ENCODE data around the gene MRC2.

MRC2 gene

GRCh38 chr17:62706598-62707424 lies 79.3 kb downstream of the MRC2 start:
- TF ChIP-seq CTCF (IDR thresholded peaks at IDR 0.05; ENCODE audit: low read depth, low read length, missing control alignments) = no peak
- no peaks in the 10 kb centered on the region for H3K27me3 ChIP-seq (replicated peaks)
- no peak overlapping the region for H3K27ac ChIP-seq
- in situ Hi-C loops (cut with HindIII; ENCODE audit: low pct_ligation_motif_present, low sequenced_read_pairs) = no loop called here
- no peaks in the 10 kb centered on the region for H3K36me3 ChIP-seq (replicated peaks)
- no peak for DNase-seq
- no peak overlapping the region for H3K4me3 ChIP-seq (ENCODE audit: low read depth, low read length)

GRCh38 chr17:62707425-62707739 lies 79.9 kb downstream of the MRC2 start:
- no peaks in the 10 kb centered on the region for H3K27me3 ChIP-seq (replicated peaks)
- H3K4me3 ChIP-seq (ENCODE audit: low read depth, low read length) = no peak overlapping the region
- no peak overlapping the region for H3K27ac ChIP-seq
- no peak for TF ChIP-seq CTCF (IDR thresholded peaks at IDR 0.05; ENCODE audit: low read depth, low read length, missing control alignments)
- H3K36me3 ChIP-seq (replicated peaks) = no peaks in the 10 kb centered on the region
- no peak for DNase-seq
- in situ Hi-C loops (cut with HindIII; ENCODE audit: low pct_ligation_motif_present, low sequenced_read_pairs) = no loop called here

DNA sequence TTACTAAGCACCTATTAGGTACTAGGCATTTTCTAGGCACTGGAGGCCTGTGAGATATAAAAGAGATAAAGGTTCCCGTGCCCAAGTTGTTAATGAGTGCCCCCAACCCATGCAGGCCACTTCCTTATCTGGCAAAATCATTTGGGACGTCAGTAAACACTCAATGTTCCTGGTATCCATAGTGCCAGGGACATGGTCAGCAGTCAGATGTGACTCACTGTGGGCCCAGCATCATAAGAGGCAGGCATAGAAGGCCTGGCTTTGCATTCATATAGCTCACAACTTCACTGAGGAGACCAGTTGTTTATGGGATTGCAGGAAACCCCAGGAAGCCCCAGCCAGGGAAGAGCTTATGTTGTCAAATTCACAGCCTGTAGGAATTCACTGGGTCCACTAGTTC lies 81.1 kb downstream of the MRC2 start:
- no peak for TF ChIP-seq CTCF (IDR thresholded peaks at IDR 0.05; ENCODE audit: low read depth, low read length, missing control alignments)
- Histone ChIP-seq H3K27me3 (replicated peaks) (no peaks in the 10 kb centered on the region), H3K4me3 (ENCODE audit: low read depth, low read length) (no peak overlapping the region), H3K36me3 (replicated peaks) (no peaks in the 10 kb centered on the region), H3K27ac (no peak overlapping the region)
- no peak for DNase-seq
- in situ Hi-C loops (cut with HindIII; ENCODE audit: low pct_ligation_motif_present, low sequenced_read_pairs) = no loop called here

DNA sequence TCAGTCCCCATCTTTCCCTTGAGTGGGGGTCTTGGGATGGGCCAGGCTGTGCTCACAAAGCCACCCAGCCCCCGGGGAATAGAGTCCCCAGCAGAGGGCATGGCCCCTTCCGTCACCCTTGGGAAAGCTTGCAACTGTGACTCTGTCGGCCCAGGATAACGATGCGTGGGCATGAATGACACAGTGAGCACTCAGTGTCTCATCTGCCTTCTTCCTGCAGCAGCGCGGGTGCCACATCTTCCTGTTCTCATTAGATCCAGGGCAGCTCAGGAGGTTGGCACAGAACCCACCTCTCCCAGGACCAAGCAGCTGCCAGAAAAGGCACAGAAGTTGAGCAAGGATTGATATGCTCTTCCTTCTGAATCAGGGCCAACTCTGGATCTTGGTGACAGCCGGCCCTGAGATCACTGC lies 84.7 kb downstream of the MRC2 start:
- H3K27me3 ChIP-seq (replicated peaks) = no peaks in the 10 kb centered on the region
- no peak overlapping the region for H3K27ac ChIP-seq
- DNase-seq = no peak
- H3K4me3 ChIP-seq (ENCODE audit: low read depth, low read length) = no peak overlapping the region
- no peak for TF ChIP-seq CTCF (IDR thresholded peaks at IDR 0.05; ENCODE audit: low read depth, low read length, missing control alignments)
- H3K36me3 ChIP-seq (replicated peaks) = no peaks in the 10 kb centered on the region
- in situ Hi-C loops (cut with HindIII; ENCODE audit: low pct_ligation_motif_present, low sequenced_read_pairs) = no loop called here

- H3K27me3 ChIP-seq (replicated peaks) = no peaks in the 10 kb centered on the region
- in situ Hi-C loops (cut with HindIII; ENCODE audit: low pct_ligation_motif_present, low sequenced_read_pairs) = no loop called here
- TF ChIP-seq CTCF (IDR thresholded peaks at IDR 0.05; ENCODE audit: low read depth, low read length, missing control alignments) = no peak
- H3K27ac ChIP-seq = no peak overlapping the region
- H3K4me3 ChIP-seq (ENCODE audit: low read depth, low read length) = no peak overlapping the region
- no peaks in the 10 kb centered on the region for H3K36me3 ChIP-seq (replicated peaks)
- DNase-seq = no peak
Measured at GRCh38 chr17:62713086-62713881, 85.8 kb downstream of the MRC2 start.

Measured in brain microvascular endothelial cell (primary cell).